ENCODE results near the gene PSD4.

The PSD4 gene

DNA sequence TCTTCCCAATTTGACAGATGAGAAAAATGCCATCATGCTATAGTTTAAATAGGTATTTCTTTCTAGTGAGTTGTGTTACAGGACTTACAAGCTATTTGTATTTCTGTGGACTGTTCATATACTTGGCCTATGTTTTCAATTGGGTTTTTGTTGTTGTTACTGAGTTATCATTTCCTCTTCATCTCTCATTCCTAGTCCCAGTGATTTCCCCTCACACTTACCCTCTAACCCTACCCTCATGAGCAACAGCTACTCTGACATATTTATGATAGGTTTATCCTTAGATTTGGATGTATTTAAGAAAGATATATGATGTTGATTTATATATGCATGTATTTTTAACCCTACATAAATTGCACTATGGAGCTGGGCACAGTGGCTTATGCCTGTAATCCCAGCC lies 10.9 kb upstream of the PSD4 start:
- TF ChIP-seq, protein P1, sequence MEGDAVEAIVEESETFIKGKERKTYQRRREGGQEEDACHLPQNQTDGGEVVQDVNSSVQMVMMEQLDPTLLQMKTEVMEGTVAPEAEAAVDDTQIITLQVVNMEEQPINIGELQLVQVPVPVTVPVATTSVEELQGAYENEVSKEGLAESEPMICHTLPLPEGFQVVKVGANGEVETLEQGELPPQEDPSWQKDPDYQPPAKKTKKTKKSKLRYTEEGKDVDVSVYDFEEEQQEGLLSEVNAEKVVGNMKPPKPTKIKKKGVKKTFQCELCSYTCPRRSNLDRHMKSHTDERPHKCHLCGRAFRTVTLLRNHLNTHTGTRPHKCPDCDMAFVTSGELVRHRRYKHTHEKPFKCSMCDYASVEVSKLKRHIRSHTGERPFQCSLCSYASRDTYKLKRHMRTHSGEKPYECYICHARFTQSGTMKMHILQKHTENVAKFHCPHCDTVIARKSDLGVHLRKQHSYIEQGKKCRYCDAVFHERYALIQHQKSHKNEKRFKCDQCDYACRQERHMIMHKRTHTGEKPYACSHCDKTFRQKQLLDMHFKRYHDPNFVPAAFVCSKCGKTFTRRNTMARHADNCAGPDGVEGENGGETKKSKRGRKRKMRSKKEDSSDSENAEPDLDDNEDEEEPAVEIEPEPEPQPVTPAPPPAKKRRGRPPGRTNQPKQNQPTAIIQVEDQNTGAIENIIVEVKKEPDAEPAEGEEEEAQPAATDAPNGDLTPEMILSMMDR (IDR thresholded peaks at IDR 0.05; ENCODE audit: insufficient read depth, low read length, poor library complexity, severe bottlenecking): no peak
- Histone ChIP-seq H3K9me2 (replicated peaks; ENCODE audit: insufficient read depth, low read length) (no peaks in the 10 kb centered on the region), H3K9ac (ENCODE audit: low read length) (no peak overlapping the region), H3K4me3 (ENCODE audit: insufficient read depth, low read length, poor library complexity, severe bottlenecking) (no peak overlapping the region), H3F3A (ENCODE audit: insufficient read depth) (no peaks in the 10 kb centered on the region), H2AFZ (ENCODE audit: low read depth, low read length, severe bottlenecking) (no peak overlapping the region), H4K20me1 (ENCODE audit: low read depth, low read length) (no peaks in the 10 kb centered on the region), H3K27ac (ENCODE audit: low read depth, low read length) (no peak overlapping the region), H3K36me3 (ENCODE audit: low read length) (no peaks in the 10 kb centered on the region), H3K4me2 (ENCODE audit: low read depth, low read length, poor library complexity, severe bottlenecking) (no peak overlapping the region), H3K79me2 (ENCODE audit: insufficient read depth, low read length) (no peaks in the 10 kb centered on the region), H3K27me3 (ENCODE audit: low read length) (no peaks in the 10 kb centered on the region), H3K9me3 (ENCODE audit: insufficient read depth, low read length) (no peaks in the 10 kb centered on the region)

- Histone ChIP-seq H3K9ac (ENCODE audit: low read length) (no peak overlapping the region), H3K9me3 (ENCODE audit: insufficient read depth, low read length) (no peaks in the 10 kb centered on the region), H3K9me2 (replicated peaks; ENCODE audit: insufficient read depth, low read length) (no peaks in the 10 kb centered on the region), H3K79me2 (ENCODE audit: insufficient read depth, low read length) (no peaks in the 10 kb centered on the region), H3K27ac (ENCODE audit: low read depth, low read length) (no peak overlapping the region), H3F3A (ENCODE audit: insufficient read depth) (no peaks in the 10 kb centered on the region), H3K4me2 (ENCODE audit: low read depth, low read length, poor library complexity, severe bottlenecking) (no peak overlapping the region), H3K27me3 (ENCODE audit: low read length) (no peaks in the 10 kb centered on the region), H3K36me3 (ENCODE audit: low read length) (no peaks in the 10 kb centered on the region), H3K4me3 (ENCODE audit: insufficient read depth, low read length, poor library complexity, severe bottlenecking) (no peak overlapping the region), H4K20me1 (ENCODE audit: low read depth, low read length) (no peaks in the 10 kb centered on the region), H2AFZ (ENCODE audit: low read depth, low read length, severe bottlenecking) (no peak overlapping the region)
- TF ChIP-seq, protein P1 (IDR thresholded peaks at IDR 0.05; ENCODE audit: insufficient read depth, low read length, poor library complexity, severe bottlenecking): no peak
- TF ChIP-seq EZH2phosphoT487 (conservative IDR thresholded peaks at IDR 0.05; ENCODE audit: low read length): no peak
These were observed 9.4 kb upstream of the PSD4 start for GRCh38 chr2:113164215-113164929.

- Histone ChIP-seq H3K9me3 (ENCODE audit: insufficient read depth, low read length) (no peaks in the 10 kb centered on the region), H3K4me2 (ENCODE audit: low read depth, low read length, poor library complexity, severe bottlenecking) (no peak overlapping the region), H3K9ac (ENCODE audit: low read length) (no peak overlapping the region), H2AFZ (ENCODE audit: low read depth, low read length, severe bottlenecking) (no peak overlapping the region), H3K27ac (ENCODE audit: low read depth, low read length) (no peak overlapping the region), H3K4me3 (ENCODE audit: insufficient read depth, low read length, poor library complexity, severe bottlenecking) (no peak overlapping the region), H3K79me2 (ENCODE audit: insufficient read depth, low read length) (no peaks in the 10 kb centered on the region), H3K9me2 (replicated peaks; ENCODE audit: insufficient read depth, low read length) (no peaks in the 10 kb centered on the region), H4K20me1 (ENCODE audit: low read depth, low read length) (no peaks in the 10 kb centered on the region), H3F3A (ENCODE audit: insufficient read depth) (no peaks in the 10 kb centered on the region), H3K36me3 (ENCODE audit: low read length) (no peaks in the 10 kb centered on the region), H3K27me3 (ENCODE audit: low read length) (no peaks in the 10 kb centered on the region)
- TF ChIP-seq, protein P1 (IDR thresholded peaks at IDR 0.05; ENCODE audit: insufficient read depth, low read length, poor library complexity, severe bottlenecking): no peak
- no peak for TF ChIP-seq EZH2phosphoT487 (conservative IDR thresholded peaks at IDR 0.05; ENCODE audit: low read length)
These were observed 8.7 kb upstream of the PSD4 start for GRCh38 chr2:113164930-113165585.
